AG10803 (cell line): ENCODE results near the gene NPFFR1.

Source experiments
- DNase-seq: peaks from one replicate; pipeline ENCODE4 v3.0.0; 2010; ENCODE audit warnings: low read depth
- H3K4me3 ChIP-seq: 2 replicates; pipeline ENCODE4 v1.5.1; 2011; ENCODE audit warnings: mild to moderate bottlenecking, low read length, control low read depth
- CTCF ChIP-seq: conservative IDR thresholded peaks from 2 replicates; pipeline ENCODE4 v1.5.1; 2011; ENCODE audit warnings: mild to moderate bottlenecking, low read length, control low read depth, inconsistent platforms

Gene NPFFR1

DNA sequence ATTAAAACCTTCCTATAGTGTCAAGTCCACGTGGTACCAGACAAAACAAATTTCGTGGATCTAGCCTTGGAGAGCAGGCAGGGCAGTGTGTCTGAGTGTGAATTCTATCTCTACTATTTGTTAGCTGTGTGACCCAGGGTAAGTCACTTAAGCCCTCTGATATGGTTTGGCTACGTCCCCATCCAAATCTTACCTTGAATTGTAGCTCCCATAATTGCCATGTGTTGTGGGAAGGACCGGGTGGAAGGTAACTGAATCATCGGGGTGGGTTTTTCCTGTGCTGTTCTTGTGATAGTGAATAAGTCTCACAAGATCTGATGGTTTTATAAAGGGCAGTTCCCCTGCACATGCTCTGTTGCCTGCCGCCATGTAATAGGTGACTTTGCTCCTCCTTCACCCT, 2.8 kb upstream of the NPFFR1 start:
- TF ChIP-seq CTCF: no peak
- DNase-seq: no peak
- H3K4me3 ChIP-seq: no peak overlapping the region

DNA sequence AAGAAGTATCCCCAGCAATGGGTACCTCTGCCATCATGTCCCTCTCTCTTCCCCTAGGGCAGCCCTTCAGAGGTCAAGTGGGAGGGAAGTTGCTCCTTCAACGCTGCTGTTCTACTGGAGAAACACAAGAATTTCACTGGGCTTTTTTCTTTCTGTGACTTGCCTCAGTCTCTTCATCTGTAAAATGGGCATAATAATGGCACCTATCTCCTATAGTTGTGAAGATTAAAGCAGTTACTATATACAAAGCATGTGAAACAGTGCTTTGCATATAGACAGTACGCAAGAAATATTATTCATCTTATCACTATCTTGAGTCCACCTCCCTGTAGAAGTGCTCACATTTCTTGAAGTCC, 1.6 kb upstream of the NPFFR1 start:
- no peak for TF ChIP-seq CTCF
- no peak overlapping the region for H3K4me3 ChIP-seq
- no peak for DNase-seq

DNA sequence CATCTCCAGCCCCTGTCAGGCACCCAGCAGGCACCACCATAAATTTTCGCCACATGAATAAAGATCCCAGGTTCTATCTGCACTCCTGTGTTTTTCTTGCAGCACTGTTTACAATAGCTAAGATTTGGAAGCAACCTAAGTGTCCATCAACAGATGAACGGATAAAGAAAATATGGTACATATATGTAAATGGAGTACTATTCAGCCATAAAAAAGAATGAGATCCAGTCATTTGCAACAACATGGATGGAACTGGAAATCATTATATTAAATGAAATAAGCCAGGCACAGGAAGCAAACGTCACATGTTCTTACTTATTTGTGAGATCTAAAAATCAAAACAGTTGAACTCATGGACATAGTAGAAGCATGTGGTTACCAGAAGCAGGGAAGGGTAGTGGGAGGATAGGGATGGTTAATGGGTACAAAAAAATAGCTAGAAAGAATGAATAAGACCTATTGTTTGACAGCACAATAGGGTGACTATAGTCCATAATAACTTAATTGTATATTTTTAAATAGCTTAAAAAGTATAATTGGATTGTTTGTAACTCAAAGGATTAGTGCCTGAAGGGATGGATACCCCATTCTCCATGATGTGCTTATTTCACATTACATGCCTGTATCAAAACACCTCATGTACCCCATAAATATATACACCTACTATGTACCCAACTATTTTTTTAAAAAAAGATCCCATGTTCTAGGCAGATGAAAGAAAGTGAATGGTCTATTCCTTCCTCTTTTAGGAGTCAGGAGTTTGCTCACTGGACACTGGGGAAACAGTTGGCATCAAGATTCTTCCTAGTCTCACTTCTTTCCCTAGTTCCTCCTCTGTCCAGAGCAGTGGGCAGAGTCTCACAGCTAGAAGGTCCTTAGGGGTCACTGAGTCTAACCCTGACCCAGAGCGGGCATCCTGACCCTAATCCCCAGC, 1.0 kb upstream of the NPFFR1 start:
- no peak for TF ChIP-seq CTCF
- no peak for DNase-seq
- H3K4me3 ChIP-seq: no peak overlapping the region

DNA sequence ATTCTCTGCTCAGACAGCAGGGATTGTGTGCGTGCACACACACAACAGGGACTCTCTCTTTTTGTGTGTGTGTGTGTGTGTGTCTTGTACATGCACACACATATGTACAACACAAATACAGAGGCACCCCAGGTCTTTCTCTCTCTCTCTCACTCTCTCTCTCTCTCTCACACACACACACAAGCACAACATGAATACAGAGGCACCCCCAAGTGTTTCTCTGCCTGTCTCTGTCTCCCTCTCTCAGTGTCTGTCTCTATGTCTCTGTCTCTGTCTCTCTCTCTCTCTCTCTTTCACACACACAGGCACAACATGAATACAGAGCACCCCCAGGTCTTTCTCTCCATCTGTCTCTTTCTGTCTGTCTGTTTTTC, 746 bp downstream of the NPFFR1 start:
- H3K4me3 ChIP-seq: no peak overlapping the region
- no peak for DNase-seq
- no peak for TF ChIP-seq CTCF

GRCh38 chr10:70281609-70282008, 2.2 kb downstream of the NPFFR1 start:
- TF ChIP-seq CTCF: no peak
- H3K4me3 ChIP-seq: no peak overlapping the region
- no peak for DNase-seq

- no peak overlapping the region for H3K4me3 ChIP-seq
- no peak for TF ChIP-seq CTCF
- no peak for DNase-seq
Observed at GRCh38 chr10:70280099-70280498, 3.7 kb downstream of the NPFFR1 start.

- no peak overlapping the region for H3K4me3 ChIP-seq
- DNase-seq: no peak
- TF ChIP-seq CTCF: no peak
Observed at GRCh38 chr10:70277396-70278030, 6.3 kb downstream of the NPFFR1 start.
